ENCODE measurements around the gene OR2AG2.

GRCh38 chr11:6755303-6755952 lies 16.3 kb downstream of the OR2AG2 start:
- TF ChIP-seq, protein P1, sequence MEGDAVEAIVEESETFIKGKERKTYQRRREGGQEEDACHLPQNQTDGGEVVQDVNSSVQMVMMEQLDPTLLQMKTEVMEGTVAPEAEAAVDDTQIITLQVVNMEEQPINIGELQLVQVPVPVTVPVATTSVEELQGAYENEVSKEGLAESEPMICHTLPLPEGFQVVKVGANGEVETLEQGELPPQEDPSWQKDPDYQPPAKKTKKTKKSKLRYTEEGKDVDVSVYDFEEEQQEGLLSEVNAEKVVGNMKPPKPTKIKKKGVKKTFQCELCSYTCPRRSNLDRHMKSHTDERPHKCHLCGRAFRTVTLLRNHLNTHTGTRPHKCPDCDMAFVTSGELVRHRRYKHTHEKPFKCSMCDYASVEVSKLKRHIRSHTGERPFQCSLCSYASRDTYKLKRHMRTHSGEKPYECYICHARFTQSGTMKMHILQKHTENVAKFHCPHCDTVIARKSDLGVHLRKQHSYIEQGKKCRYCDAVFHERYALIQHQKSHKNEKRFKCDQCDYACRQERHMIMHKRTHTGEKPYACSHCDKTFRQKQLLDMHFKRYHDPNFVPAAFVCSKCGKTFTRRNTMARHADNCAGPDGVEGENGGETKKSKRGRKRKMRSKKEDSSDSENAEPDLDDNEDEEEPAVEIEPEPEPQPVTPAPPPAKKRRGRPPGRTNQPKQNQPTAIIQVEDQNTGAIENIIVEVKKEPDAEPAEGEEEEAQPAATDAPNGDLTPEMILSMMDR (IDR thresholded peaks at IDR 0.05; ENCODE audit: low read depth, low read length, poor library complexity, severe bottlenecking) = peak; percentile 91
- no peak for TF ChIP-seq EZH2phosphoT487 (IDR thresholded peaks at IDR 0.05; ENCODE audit: borderline replicate concordance, low read length)
